H1 (cell line): ENCODE results near the gene KRTAP3-1. TPM values are rescaled to one million over a fixed set of nuclear protein-coding genes. Genes with fewer than 3 reads are reported as not detected.

ENCODE experiments used
- BRCA1 ChIP-seq: IDR thresholded peaks from 2 replicates; pipeline ENCODE4 v1.6.1; 2012; ENCODE audit warnings: low read depth, low read length, improper control_type of control experiment
- MAX ChIP-seq: IDR thresholded peaks from 2 replicates; pipeline ENCODE4 v1.6.1; 2012; ENCODE audit warnings: inconsistent platforms
- POLR2A ChIP-seq, 2 experiments: IDR thresholded peaks; 1 replicate in 1 of 2; 2 replicates in 1 of 2; pipeline ENCODE4 v1.6.1; 2011; ENCODE audit warnings: low read depth in 2 of 2, low read length in 2 of 2, mild to moderate bottlenecking in 2 of 2; ENCODE audit errors: control extremely low read depth in 1 of 2
- POLR2AphosphoS5 ChIP-seq: IDR thresholded peaks from 2 replicates; pipeline ENCODE4 v1.6.1; 2011; ENCODE audit warnings: low read depth, low read length
- POU5F1 ChIP-seq: IDR thresholded peaks from 2 replicates; pipeline ENCODE4 v1.6.1; 2011; ENCODE audit warnings: low read depth, mild to moderate bottlenecking, low read length, moderate library complexity
- SAP30 ChIP-seq: fragments of 300-600 bp; sonication (generic); IDR thresholded peaks from 2 replicates; pipeline ENCODE4 v1.7.1; 2012; ENCODE audit warnings: low read length, moderate library complexity, mild to moderate bottlenecking, inconsistent platforms; ENCODE audit not compliant: insufficient read depth, insufficient replicate concordance
- SIRT6 ChIP-seq: IDR thresholded peaks from one replicate; pipeline ENCODE4 v1.7.1; 2012; ENCODE audit warnings: low read length, inconsistent platforms
- SIX5 ChIP-seq: IDR thresholded peaks from 2 replicates; pipeline ENCODE4 v1.6.1; 2011; ENCODE audit warnings: mild to moderate bottlenecking, low read depth, low read length
- polyA plus RNA-seq, 7 experiments: library from polyadenylated mRNA; depleted of rRNA in 3 of 7; stranded (reverse) in 5 of 7; unstranded in 2 of 7; fragments of >200 nt in 5 of 7; fragments of 200-250 nt in 2 of 7; gene quantifications; 1 replicate in 5 of 7; 2 replicates in 1 of 7; 4 replicates in 1 of 7; pipeline versions ENCODE4 v1.2.1 to v1.2.3, GENCODE V29; 2011 to 2013; ENCODE audit warnings: missing spikeins in 2 of 7, mixed read lengths in 2 of 7
- total RNA-seq: library from RNA; stranded (reverse); fragmentation: NEBNext Ultra II Directional; extraction: Animal tissue kit (Norgen Biotek cat#: 25700); gene quantifications from 2 replicates; pipeline ENCODE4 v1.2.1, GENCODE V29; 2021

Gene KRTAP3-1
- total and polyA plus RNA-seq, 2 of the 8 experiments (the other 6 are each of a cell fraction or from before 2014, with no cell fraction given) = not detected

- TF ChIP-seq BRCA1 (no peak), POLR2AphosphoS5 (no peak), SAP30 (no peak), MAX (no peak), POLR2A (IDR thresholded peaks at IDR 0.05; ENCODE audit: control extremely low read depth in 1 of 2, low read depth in 2 of 2, low read length in 2 of 2) (no peak), SIRT6 (no peak), POU5F1 (no peak), SIX5 (no peak)
Observed at GRCh38 chr17:41049110-41049509, 40.2 kb upstream of the KRTAP3-1 start (continued).
